Ishikawa (cell line): Measurements from ENCODE around the gene MYH15.

ENCODE experiments used
- CEBPB ChIP-seq: IDR thresholded peaks from 2 replicates; pipeline ENCODE4 v1.6.1; 2012
- CREB1 ChIP-seq: IDR thresholded peaks from 2 replicates; pipeline ENCODE4 v1.6.1; 2012; ENCODE audit warnings: low read depth
- EGR1 ChIP-seq: IDR thresholded peaks from 2 replicates; pipeline ENCODE4 v1.6.1; 2012
- EP300 ChIP-seq: IDR thresholded peaks from 2 replicates; pipeline ENCODE4 v1.6.1; 2012; ENCODE audit warnings: borderline replicate concordance
- FOXM1 ChIP-seq: IDR thresholded peaks from 2 replicates; pipeline ENCODE4 v1.6.1; 2012; ENCODE audit warnings: low read depth, borderline replicate concordance
- NFIC ChIP-seq: IDR thresholded peaks from 2 replicates; pipeline ENCODE4 v1.6.1; 2012
- RAD21 ChIP-seq: IDR thresholded peaks from 2 replicates; pipeline ENCODE4 v1.6.1; 2012; ENCODE audit warnings: low read depth
- REST ChIP-seq: IDR thresholded peaks from 2 replicates; pipeline ENCODE4 v1.6.1; 2012; ENCODE audit warnings: low read depth, mild to moderate bottlenecking
- TAF1 ChIP-seq: IDR thresholded peaks from 2 replicates; pipeline ENCODE4 v1.6.1; 2012; ENCODE audit warnings: low read depth, mild to moderate bottlenecking
- TCF12 ChIP-seq: IDR thresholded peaks from 2 replicates; pipeline ENCODE4 v1.6.1; 2012; ENCODE audit warnings: low read depth
- TEAD4 ChIP-seq: IDR thresholded peaks from 2 replicates; pipeline ENCODE4 v1.6.1; 2012
- USF1 ChIP-seq: IDR thresholded peaks from 2 replicates; pipeline ENCODE4 v1.6.1; 2012
- YY1 ChIP-seq: IDR thresholded peaks from 2 replicates; pipeline ENCODE4 v1.6.1; 2012; ENCODE audit warnings: low read depth
- ZBTB7A ChIP-seq: IDR thresholded peaks from 2 replicates; pipeline ENCODE4 v1.6.1; 2012; ENCODE audit warnings: low read depth
- TF ChIP-seq, protein P1 (sequence below): IDR thresholded peaks from 2 replicates; pipeline ENCODE4 v1.6.1; 2012

The MYH15 gene

GRCh38 chr3:108338901-108339545, 171.4 kb downstream of the MYH15 start:
- no peak for TF ChIP-seq REST
- no peak for TF ChIP-seq EGR1
- no peak for TF ChIP-seq RAD21
- TF ChIP-seq EP300, result no peak
- no peak for TF ChIP-seq CEBPB
- TF ChIP-seq YY1, result no peak
- no peak for TF ChIP-seq TAF1
- TF ChIP-seq NFIC, result no peak
- no peak for TF ChIP-seq CREB1
- TF ChIP-seq FOXM1, result no peak
- no peak for TF ChIP-seq ZBTB7A
- TF ChIP-seq USF1, result no peak
- TF ChIP-seq TCF12, result no peak
- TF ChIP-seq, protein P1, sequence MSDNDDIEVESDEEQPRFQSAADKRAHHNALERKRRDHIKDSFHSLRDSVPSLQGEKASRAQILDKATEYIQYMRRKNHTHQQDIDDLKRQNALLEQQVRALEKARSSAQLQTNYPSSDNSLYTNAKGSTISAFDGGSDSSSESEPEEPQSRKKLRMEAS, result no peak
- no peak for TF ChIP-seq TEAD4

- TF ChIP-seq CREB1 (no peak), CEBPB (no peak), YY1 (no peak), ZBTB7A (no peak), NFIC (no peak), REST (no peak), USF1 (no peak), RAD21 (no peak)
These were observed 175.7 kb downstream of the MYH15 start for GRCh38 chr3:108334701-108335100.

DNA sequence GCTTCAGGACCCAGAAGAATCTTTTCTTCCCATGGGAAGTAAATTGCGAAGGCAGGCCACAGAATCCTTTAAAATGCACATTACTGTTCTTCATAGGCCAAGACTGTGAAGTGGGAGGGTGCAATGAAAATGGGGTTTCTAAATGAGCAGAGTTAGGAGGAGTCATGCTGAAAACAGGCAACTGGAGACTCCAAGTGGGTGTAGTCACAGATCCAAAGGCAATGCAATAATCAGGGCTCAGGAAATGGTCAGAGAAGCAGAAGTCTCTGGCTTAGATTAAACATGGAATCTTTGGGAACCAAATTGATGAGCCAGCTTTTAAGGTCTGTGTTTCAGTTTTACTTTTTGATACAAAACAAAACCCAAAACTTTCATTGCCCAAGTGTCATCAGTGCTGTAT, 176.4 kb downstream of the MYH15 start:
- TF ChIP-seq TAF1, result no peak
- TF ChIP-seq TEAD4, result no peak
- no peak for TF ChIP-seq YY1
- TF ChIP-seq EGR1, result no peak
- TF ChIP-seq CREB1, result no peak
- TF ChIP-seq REST, result no peak
- TF ChIP-seq ZBTB7A, result no peak
- TF ChIP-seq, protein P1, result no peak
- TF ChIP-seq CEBPB, result no peak
- no peak for TF ChIP-seq TCF12
- TF ChIP-seq USF1, result no peak
- no peak for TF ChIP-seq RAD21
- TF ChIP-seq EP300, result no peak
- TF ChIP-seq NFIC, result no peak

GRCh38 chr3:108331792-108332191, 178.6 kb downstream of the MYH15 start:
- TF ChIP-seq NFIC, result no peak
- no peak for TF ChIP-seq TAF1
- no peak for TF ChIP-seq TCF12
- TF ChIP-seq EGR1, result no peak
- no peak for TF ChIP-seq CEBPB
- no peak for TF ChIP-seq CREB1
- no peak for TF ChIP-seq USF1
- TF ChIP-seq, protein P1, result no peak
- TF ChIP-seq YY1, result no peak
- TF ChIP-seq FOXM1, result no peak
- TF ChIP-seq TEAD4, result no peak
- no peak for TF ChIP-seq REST
- no peak for TF ChIP-seq RAD21
- no peak for TF ChIP-seq EP300
- TF ChIP-seq ZBTB7A, result no peak
